NCI-H774 (cell line): ENCODE data around the gene AKNA.
"Not testable (repeated sequence)": the region's sequence is repeated elsewhere in the genome, so short reads cannot be mapped to it uniquely, and the experiment has no call there.

Experiments
- DNase-seq: peaks from one replicate; lab custom pipeline; 2025; lab: John Stamatoyannopoulos, UW

AKNA gene

GRCh38 chr9:114341152-114341830, 46.5 kb downstream of the AKNA start:
- no peak for DNase-seq

- DNase-seq, result no peak
Observed at GRCh38 chr9:114339130-114339908, 48.5 kb downstream of the AKNA start.

GRCh38 chr9:114338187-114338586, 49.6 kb downstream of the AKNA start:
- no peak for DNase-seq

- DNase-seq, result no peak
Observed at GRCh38 chr9:114336699-114337395, 50.9 kb downstream of the AKNA start.

GRCh38 chr9:114336157-114336556, 51.6 kb downstream of the AKNA start:
- no peak for DNase-seq

GRCh38 chr9:114335745-114336144, 52.0 kb downstream of the AKNA start:
- no peak for DNase-seq

- DNase-seq, result no peak
Observed at GRCh38 chr9:114334490-114334889, 53.3 kb downstream of the AKNA start.

GRCh38 chr9:114333718-114334117, 54.1 kb downstream of the AKNA start:
- not testable (repeated sequence) for DNase-seq

GRCh38 chr9:114332474-114333040, 55.2 kb downstream of the AKNA start:
- DNase-seq, result not testable (repeated sequence)

GRCh38 chr9:114331229-114332195, 56.3 kb downstream of the AKNA start:
- DNase-seq, result not testable (repeated sequence)

GRCh38 chr9:114330636-114331035, 57.1 kb downstream of the AKNA start:
- DNase-seq, result no peak

- not testable (repeated sequence) for DNase-seq
Observed at GRCh38 chr9:114329625-114330022, 58.2 kb downstream of the AKNA start, which contains the start of gene ORM2. Gene ORM2 (plus strand): TSS chr9:114329869. CDS start chr9:114329905, 36 bp downstream.

GRCh38 chr9:114328937-114329624, 58.7 kb downstream of the AKNA start:
- DNase-seq, result not testable (repeated sequence)

GRCh38 chr9:114328357-114328820, 59.4 kb downstream of the AKNA start:
- DNase-seq, result not testable (repeated sequence)

- DNase-seq, result no peak
Observed at GRCh38 chr9:114327749-114328148, 60.0 kb downstream of the AKNA start.

GRCh38 chr9:114325684-114326254, 62.0 kb downstream of the AKNA start:
- not testable (repeated sequence) for DNase-seq

GRCh38 chr9:114324965-114325364, 62.8 kb downstream of the AKNA start:
- not testable (repeated sequence) for DNase-seq

GRCh38 chr9:114324492-114324891, 63.3 kb downstream of the AKNA start:
- no peak for DNase-seq

- not testable (repeated sequence) for DNase-seq
Observed at GRCh38 chr9:114323849-114324248, 63.9 kb downstream of the AKNA start.
